ENCODE data around the gene B4GALT2. TPM values are rescaled to one million over a fixed set of nuclear protein-coding genes. Genes with fewer than 3 reads are reported as not detected.

B4GALT2 gene
- total RNA-seq, 1 experiment from 2014 or later = 70.9 TPM

DNA sequence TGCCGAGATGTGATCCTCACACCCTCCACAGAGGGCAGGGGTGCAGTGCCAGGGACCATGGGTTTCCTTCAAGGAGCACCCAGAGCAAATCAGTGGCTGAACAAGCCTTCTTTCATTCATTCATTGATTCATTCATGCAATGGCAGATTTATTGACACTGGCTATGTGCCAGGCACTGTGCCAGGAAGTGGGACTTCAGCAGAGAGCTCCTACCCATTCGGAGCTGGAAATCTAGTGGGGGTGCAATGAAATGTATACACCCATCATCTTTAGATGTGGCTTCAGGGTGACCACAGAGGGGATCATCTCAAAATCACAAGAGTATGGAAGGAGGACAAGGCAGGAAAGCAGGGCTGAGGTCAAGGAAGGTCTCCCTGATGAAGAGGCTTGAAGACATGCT is 33.4 kb downstream of the B4GALT2 start:
- Histone ChIP-seq H3K56ac (ENCODE audit: insufficient read length, low read depth, low read length) (no peak overlapping the region), H2BK20ac (ENCODE audit: low read depth, low read length, poor library complexity, severe bottlenecking) (no peak overlapping the region), H3K14ac (ENCODE audit: insufficient read depth, low read length) (no peak overlapping the region), H3K23ac (ENCODE audit: insufficient read length, low read depth, low read length) (no peak overlapping the region), H3T11ph (ENCODE audit: low read length) (no peak overlapping the region), H4K8ac (replicated peaks; ENCODE audit: insufficient read length, low read depth, low read length) (no peak overlapping the region), H2BK120ac (ENCODE audit: low read depth, low read length, poor library complexity, severe bottlenecking) (no peak overlapping the region), H3K27me3 (ENCODE audit: insufficient read depth, low read length) (no peaks in the 10 kb centered on the region), H4K20me1 (ENCODE audit: control insufficient read depth, insufficient read depth, insufficient read length) (no peaks in the 10 kb centered on the region), H4K91ac (ENCODE audit: insufficient read length, low read depth, low read length) (no peak overlapping the region), H4K5ac (ENCODE audit: insufficient read length, low read depth, low read length) (no peak overlapping the region), H2BK5ac (ENCODE audit: insufficient read length, low read length) (no peak overlapping the region), H3K9me3 (ENCODE audit: control insufficient read depth, low read depth, low read length) (no peaks in the 10 kb centered on the region), H3K9ac (ENCODE audit: extremely low read depth, insufficient read length, low read length) (no peak overlapping the region), H3K4me1 (ENCODE audit: insufficient read depth, low read length) (peaks cover 3% of the 10 kb centered on the region; the same call in 1 of the 2 replicates), H3K4me2 (ENCODE audit: insufficient read depth, insufficient read length, low read length) (no peak overlapping the region), H3K4ac (ENCODE audit: low read depth, low read length) (no peak overlapping the region), H2AK5ac (ENCODE audit: insufficient read length, low read length) (no peak overlapping the region), H3K27ac (ENCODE audit: insufficient read length, low read depth, low read length) (no peak overlapping the region), H3K23me2 (ENCODE audit: insufficient read length, low read depth, low read length, poor library complexity, severe bottlenecking) (no peaks in the 10 kb centered on the region), H2BK15ac (ENCODE audit: low read depth, low read length) (no peak overlapping the region), H3K18ac (ENCODE audit: insufficient read length, low read depth, low read length) (no peak overlapping the region), H3K79me1 (ENCODE audit: insufficient read depth, low read depth, low read length, poor library complexity, severe bottlenecking) (no peaks in the 10 kb centered on the region), H3K79me2 (ENCODE audit: insufficient read depth, low read length) (no peaks in the 10 kb centered on the region), H2AFZ (ENCODE audit: low read length) (no peak overlapping the region), H2BK12ac (ENCODE audit: insufficient read length, low read depth, low read length) (no peak overlapping the region)
- no peaks in the 10 kb centered on the region for H3K9me3 Mint-ChIP-seq
- peaks cover 15 to 31% of the 10 kb centered on the region in 2 experiments for H3K4me1 Mint-ChIP-seq
- no CpG with 5 or more reads among the region's 2 CpGs for whole genome bisulfite sequencing (ENCODE audit: extremely low coverage, insufficient read length, low lambda C conversion rate)
- H3K4me3 Mint-ChIP-seq = no peak overlapping the region
- TF ChIP-seq, protein P1, sequence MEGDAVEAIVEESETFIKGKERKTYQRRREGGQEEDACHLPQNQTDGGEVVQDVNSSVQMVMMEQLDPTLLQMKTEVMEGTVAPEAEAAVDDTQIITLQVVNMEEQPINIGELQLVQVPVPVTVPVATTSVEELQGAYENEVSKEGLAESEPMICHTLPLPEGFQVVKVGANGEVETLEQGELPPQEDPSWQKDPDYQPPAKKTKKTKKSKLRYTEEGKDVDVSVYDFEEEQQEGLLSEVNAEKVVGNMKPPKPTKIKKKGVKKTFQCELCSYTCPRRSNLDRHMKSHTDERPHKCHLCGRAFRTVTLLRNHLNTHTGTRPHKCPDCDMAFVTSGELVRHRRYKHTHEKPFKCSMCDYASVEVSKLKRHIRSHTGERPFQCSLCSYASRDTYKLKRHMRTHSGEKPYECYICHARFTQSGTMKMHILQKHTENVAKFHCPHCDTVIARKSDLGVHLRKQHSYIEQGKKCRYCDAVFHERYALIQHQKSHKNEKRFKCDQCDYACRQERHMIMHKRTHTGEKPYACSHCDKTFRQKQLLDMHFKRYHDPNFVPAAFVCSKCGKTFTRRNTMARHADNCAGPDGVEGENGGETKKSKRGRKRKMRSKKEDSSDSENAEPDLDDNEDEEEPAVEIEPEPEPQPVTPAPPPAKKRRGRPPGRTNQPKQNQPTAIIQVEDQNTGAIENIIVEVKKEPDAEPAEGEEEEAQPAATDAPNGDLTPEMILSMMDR (conservative IDR thresholded peaks at IDR 0.05) = no peak
- peaks cover 8 to 16% (median 12%) of the 10 kb centered on the region in 3 experiments; a peak in 6 of 7 replicates for H3K36me3 Mint-ChIP-seq (ENCODE audit: insufficient read depth in 1 of 3, low read depth in 3 of 3)
- no peaks in the 10 kb centered on the region; the same call in 1 of the 2 replicates for H3K27me3 Mint-ChIP-seq (ENCODE audit: low read depth)
- no peak for DNase-seq
- H3K27ac Mint-ChIP-seq = peak overlapping the region in 1 of 3 experiments; percentile 28; a peak in 1 of 7 replicates
